ENCODE results near the gene NPSR1.
A peak's percentile ranks its signal among the peaks of the same experiment; 100 is the strongest.
"Not testable (repeated sequence)": the region's sequence is repeated elsewhere in the genome, so short reads cannot be mapped to it uniquely, and the experiment has no call there.

The NPSR1 gene

DNA sequence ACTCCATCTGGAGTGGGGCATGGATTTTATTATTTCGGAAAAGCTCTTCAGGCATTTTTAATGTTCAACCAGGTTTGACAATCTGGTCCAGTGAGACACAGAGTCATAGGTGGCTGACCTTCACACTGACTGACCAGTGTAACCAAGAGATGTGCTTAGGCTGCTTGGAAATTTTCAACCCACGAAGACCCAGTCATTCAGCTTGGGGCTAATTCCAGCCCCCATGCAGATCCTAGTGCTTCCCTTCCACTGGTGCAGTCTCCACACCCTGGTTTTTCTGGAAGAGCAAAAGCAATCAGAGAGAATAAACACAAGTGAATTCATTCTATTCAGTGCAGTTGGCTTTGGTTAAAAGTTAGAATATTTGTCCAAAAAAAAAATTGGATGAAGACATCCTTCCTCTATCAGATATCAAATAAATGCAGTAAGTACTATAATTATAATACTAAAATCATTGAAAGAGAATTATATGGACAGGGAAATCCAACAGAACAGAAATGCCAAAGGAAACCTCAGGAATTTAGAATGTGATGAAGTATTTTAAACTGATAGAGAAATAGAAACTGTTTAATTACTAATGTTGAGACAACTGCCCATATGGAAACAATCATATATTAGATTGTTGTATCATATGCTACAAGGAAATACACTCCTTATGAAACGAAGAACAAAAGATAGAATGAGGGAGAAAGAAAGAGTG is 178.0 kb downstream of the NPSR1 start:
- no peak for DNase-seq

DNA sequence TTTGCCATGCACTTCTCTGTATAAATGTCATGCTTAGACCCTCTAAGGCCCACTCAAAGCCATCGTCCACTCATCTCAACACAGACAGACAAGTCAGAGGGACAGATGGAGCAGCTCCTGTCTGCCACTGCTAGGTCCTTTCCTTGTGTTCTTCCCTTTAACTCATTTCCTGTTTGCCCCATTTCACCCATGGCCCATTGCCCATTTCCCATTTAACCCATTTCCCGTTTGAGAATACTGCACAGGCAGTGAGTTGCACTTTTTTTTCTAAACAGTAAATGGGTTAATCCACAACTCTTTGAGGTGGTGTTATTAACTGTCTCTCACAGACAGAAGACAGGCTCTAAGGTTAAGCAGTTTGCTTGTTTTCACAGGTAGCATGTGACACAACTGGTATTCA is 179.3 kb downstream of the NPSR1 start:
- no peak for DNase-seq

DNA sequence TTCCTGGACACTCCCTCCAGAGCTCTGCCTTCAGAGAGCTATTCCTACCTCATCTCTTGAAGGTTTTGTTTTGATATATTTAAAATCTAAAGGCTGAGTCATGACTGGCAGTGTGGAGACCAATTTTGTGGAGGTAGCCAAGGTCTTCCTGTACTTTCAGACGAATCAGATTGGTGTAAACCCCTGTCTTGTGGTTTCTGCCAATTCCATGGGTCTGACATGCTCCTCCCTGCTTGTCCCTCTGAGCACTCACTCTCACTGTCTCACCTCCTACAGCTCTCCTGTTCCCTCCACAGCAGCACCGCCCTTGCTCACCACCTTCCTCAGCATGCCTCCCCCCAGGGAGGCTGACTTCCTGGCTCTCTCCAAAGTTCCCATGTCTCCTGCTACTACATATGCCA is 179.8 kb downstream of the NPSR1 start:
- DNase-seq: no peak

DNA sequence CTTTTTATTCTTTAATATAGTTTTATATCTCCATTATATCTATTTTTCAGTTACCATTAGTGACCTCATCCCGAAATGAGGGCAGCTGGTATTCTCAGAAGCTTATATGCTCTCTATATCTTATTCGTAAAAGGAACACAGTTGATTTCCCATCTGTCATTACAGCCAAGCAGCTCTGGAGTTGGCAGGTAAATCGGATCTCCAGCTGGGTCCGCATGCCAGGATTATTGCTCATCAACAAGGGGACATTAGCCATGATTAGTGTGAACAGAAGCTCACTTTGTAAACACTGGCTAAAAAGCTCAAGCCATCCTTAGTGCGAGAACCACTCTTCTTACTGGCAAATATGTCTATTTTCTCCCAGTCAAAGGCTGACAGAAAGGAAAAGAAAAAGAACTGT is 180.3 kb downstream of the NPSR1 start:
- DNase-seq: no peak

DNA sequence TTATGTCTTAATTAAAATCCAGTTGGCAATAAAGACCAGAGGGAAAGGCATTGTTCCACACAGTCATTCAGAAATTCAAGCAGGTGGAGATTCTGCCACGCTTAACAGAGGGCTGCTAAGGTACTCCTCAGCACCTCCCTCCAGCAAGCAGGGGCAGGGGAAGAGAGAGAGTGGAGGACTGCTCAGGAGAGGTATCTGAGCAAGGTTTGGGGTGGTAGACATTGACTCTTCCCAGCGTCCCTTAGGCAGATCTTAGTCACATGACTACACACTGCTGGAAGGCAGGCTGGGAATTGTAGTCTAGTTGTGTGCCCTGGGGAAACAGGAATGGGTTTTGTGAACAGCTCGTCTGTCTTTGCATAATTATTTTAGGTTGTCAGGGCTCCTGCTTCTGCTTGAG is 181.6 kb downstream of the NPSR1 start:
- no peak for DNase-seq

- no peak for DNase-seq
Measured at GRCh38 chr7:34840176-34840785, 182.3 kb downstream of the NPSR1 start.

GRCh38 chr7:34841326-34841725 is 183.3 kb downstream of the NPSR1 start:
- no peak for DNase-seq

- DNase-seq: peak in 22 of 56 donors; percentile 3 to 60 (median 25)
Measured at GRCh38 chr7:34842782-34843181, 184.8 kb downstream of the NPSR1 start.

- no peak for DNase-seq
Measured at GRCh38 chr7:34844406-34844805, 186.4 kb downstream of the NPSR1 start.

- DNase-seq: no peak
Measured at GRCh38 chr7:34844936-34845665, 187.1 kb downstream of the NPSR1 start.

- DNase-seq: no peak
Measured at GRCh38 chr7:34845666-34846361, 187.8 kb downstream of the NPSR1 start.

- no peak for DNase-seq
Measured at GRCh38 chr7:34846976-34847375, 189.0 kb downstream of the NPSR1 start.

- no peak for DNase-seq
Measured at GRCh38 chr7:34848670-34849069, 190.7 kb downstream of the NPSR1 start.

- DNase-seq: no peak
Measured at GRCh38 chr7:34849163-34849960, 191.3 kb downstream of the NPSR1 start.

GRCh38 chr7:34849986-34850385 is 192.0 kb downstream of the NPSR1 start:
- no peak for DNase-seq

GRCh38 chr7:34850681-34851080 is 192.7 kb downstream of the NPSR1 start:
- no peak for DNase-seq

GRCh38 chr7:34851431-34851830 is 193.4 kb downstream of the NPSR1 start:
- DNase-seq: no peak

GRCh38 chr7:34858444-34858843 is 200.4 kb downstream of the NPSR1 start:
- DNase-seq: not testable (repeated sequence)

- DNase-seq: not testable (repeated sequence)
Measured at GRCh38 chr7:34859281-34859680, 201.3 kb downstream of the NPSR1 start.

DNA sequence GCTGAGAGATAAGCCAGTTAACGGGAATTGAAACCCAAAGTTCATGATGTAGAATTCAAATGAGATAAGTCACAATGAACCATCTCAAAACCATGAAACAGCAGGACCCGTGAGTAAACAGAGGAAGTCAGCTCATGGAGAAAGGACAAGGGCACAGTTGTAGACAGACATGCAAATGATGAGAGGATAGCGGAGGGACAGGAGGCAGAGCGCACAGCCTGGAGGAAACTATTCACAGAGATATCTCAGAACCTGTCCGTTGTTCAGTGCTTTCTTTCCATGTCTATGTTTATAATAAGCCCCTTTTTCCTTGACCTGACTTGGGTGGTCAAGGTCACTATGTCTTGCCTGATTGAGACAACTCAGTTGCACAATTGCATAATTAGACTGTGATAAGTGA is 208.2 kb downstream of the NPSR1 start:
- DNase-seq: peak in 14 of 56 donors; percentile 4 to 43 (median 10)

DNA sequence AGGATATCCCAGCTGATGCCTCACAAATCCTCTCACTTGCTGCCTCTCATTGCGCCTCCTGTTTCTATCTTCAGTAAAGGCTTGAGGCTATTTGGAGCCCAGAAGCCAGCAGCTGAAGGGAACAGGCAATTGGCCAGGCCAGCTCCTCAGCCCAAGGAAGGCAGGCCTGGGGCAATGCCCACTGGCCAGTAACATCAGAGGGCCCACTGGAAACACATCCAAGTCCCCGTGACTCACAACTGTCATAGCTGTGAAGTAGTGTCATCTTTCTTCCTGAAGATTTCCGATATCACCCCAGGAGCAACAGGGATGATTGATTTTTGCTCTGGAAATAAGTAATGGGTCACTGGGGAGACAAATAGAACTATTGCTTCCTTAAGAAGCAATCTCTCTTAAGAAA is 209.3 kb downstream of the NPSR1 start:
- DNase-seq: peak in 1 of 56 donors; percentile 56
